Middle frontal gyrus (tissue), 1 donor: Measurements from ENCODE around the gene CHFR.
"Not testable (repeated sequence)": the region's sequence is repeated elsewhere in the genome, so short reads cannot be mapped to it uniquely, and the experiment has no call there.

Experiments
- DNase-seq: peaks from one replicate; pipeline ENCODE4 v3.0.0-alpha.2; 2015; ENCODE audit warnings: low spot score; ENCODE audit errors: extremely low spot score

CHFR gene, protein sequence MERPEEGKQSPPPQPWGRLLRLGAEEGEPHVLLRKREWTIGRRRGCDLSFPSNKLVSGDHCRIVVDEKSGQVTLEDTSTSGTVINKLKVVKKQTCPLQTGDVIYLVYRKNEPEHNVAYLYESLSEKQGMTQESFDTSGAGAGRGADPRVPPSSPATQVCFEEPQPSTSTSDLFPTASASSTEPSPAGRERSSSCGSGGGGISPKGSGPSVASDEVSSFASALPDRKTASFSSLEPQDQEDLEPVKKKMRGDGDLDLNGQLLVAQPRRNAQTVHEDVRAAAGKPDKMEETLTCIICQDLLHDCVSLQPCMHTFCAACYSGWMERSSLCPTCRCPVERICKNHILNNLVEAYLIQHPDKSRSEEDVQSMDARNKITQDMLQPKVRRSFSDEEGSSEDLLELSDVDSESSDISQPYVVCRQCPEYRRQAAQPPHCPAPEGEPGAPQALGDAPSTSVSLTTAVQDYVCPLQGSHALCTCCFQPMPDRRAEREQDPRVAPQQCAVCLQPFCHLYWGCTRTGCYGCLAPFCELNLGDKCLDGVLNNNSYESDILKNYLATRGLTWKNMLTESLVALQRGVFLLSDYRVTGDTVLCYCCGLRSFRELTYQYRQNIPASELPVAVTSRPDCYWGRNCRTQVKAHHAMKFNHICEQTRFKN

DNA sequence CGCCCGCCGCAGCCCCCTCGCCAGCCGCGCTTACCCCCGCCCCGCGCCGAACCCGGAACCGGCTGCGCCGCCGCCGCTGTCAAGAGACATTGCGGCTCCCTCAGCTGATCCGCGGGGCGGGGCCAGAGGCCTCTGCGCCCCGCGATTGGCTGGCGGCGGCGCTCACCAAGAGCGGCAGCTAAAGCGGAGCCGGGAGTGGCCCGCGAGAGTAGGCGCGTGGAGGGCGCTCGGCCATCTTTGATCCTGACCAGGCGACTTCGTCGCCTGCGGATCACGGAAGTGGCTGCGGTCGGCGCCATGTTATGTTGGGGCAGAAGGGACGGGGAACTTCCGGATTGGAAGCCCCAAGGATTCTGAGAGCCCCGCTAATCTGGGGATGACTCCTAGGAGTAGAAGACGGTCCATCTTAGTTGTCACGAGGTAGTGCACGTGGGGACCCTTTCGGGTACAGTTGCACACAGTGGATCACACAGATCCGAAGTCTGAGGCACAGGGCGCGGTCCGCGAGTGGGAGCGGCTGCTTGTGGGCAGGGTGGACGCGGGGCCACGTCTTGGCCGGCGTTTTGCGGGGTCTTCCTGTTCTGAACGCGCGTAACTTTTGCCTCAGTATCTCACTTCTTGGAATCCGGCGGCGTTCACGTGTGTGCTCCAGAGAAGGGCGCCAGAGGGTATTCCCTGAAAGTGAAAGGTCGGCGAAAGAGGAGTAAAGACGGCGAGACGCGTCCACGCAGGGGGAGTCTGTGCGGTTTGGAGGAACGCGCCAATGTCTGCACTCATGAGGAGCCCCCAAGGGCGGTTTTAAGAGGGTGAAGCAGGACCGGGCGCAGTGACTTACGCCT is at the start of gene CHFR:
TSS of gene CHFR (minus strand) at position 93 of the 839 bp plus-strand sequence. CDS start 277 bp downstream, outside the sequence.
- peak; percentile 98 for DNase-seq

DNA sequence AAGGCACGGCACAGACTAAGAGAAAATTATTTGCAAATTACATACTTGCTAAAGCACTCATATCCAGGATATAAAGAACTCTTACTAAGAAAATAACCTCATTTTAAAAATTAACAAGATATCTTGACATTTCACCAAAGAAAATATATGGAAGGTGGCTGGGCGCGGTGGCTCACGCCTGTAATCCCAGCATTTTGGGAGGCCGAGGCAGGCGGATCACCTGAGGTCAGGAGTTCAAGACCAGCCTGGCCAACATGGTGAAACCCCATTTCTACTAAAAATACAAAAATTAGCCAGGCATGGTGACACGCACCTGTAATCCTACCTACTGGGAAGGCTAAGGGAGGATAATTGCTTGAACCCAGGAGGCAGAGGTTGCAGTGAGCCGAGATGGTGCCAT is 49.5 kb upstream of the CHFR start:
- not testable (repeated sequence) for DNase-seq

DNA sequence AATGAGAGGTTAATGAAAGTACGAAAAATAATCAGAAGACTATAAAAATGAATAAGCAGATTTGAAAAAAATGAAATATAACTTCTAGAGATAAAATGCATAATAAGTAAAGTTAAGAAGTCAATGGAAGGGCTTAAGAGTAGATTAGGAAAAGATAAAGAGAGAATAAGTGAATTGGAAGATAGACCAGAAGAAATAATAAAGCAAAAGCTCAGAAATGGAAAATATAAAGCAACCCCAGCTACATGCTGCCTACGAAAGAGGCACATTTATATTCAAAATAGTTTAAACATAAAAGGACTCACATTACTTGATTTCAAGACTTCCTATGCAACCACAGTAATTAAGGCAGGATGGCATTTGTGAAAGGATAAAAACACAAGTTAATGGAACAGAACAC is 48.8 kb upstream of the CHFR start:
- no peak for DNase-seq

DNA sequence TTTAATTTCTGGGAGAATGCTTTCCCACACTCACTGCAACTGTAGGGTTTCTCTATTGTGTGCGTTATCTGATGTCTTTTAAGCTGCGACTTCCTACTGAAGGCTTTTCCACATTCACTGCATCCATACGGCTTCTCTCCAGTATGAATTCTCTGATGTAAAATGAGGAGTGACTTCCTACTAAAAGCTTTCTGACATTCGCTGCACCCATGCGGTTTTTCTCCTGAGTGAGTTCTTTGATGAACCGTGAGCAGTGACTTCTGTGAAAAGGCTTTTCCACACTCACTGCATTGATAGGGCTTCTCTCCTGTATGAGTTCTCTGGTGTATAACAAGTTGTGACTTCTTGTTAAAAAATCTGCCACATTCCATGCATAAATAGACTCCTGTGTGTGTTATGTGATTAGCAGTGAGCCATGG is 39.0 kb upstream of the CHFR start:
- no peak for DNase-seq

DNA sequence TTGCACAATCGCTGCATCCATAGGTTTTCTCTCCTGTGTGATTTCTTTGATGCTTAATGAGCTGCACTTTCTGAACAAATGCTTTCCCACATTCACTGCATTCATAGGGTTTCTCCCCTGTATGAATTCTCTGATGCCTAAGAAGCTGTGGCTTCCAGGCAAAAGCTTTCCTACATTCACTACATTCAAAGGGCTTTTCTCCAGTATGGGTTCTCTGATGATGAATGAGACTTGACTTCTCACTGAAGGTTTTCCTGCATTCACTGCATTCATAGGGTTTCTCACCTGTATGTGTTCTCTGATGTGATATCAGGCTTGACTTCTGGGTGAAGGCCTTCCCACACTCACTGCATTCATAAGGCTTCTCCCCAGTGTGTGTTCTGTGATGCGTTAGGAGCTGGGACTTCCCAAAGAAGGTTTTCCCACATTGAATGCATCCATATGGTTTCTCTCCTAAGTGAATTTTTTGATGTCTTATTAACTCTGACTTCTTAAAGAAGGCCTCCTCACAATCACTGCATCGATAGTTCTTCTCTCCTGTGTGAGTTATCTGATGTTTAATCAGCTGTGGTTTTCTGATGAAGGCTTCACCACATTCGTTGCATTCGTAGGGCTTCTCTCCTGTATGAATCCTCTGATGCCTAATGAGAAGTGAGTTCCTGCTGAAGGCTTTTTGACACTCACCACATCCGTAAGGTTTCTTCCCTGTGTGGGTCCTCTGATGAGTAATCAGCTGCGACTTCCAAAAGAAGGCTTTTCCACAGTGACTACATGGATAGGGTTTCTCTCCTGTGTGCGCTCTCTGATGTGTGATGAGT is 38.4 kb upstream of the CHFR start:
- DNase-seq = no peak

DNA sequence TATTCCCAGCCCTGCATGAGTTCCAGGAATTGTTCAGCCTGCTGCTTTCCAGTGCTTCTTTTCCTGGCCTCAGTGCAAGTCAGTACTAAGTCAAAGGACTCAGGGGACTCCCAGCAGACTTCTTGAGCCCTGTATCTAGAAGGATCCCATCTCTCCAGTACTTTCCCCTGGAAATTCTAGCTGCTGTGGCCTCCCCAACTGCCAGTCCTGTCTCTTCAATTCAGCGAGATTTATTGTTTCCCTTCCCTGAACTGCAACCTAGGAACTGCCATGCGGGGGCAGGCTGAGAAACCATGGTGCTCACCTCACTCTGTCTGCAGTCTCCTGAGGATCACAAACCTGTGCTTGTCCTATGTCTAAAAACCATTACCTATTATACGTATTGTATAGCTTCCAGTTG is 37.0 kb upstream of the CHFR start:
- DNase-seq = no peak

DNA sequence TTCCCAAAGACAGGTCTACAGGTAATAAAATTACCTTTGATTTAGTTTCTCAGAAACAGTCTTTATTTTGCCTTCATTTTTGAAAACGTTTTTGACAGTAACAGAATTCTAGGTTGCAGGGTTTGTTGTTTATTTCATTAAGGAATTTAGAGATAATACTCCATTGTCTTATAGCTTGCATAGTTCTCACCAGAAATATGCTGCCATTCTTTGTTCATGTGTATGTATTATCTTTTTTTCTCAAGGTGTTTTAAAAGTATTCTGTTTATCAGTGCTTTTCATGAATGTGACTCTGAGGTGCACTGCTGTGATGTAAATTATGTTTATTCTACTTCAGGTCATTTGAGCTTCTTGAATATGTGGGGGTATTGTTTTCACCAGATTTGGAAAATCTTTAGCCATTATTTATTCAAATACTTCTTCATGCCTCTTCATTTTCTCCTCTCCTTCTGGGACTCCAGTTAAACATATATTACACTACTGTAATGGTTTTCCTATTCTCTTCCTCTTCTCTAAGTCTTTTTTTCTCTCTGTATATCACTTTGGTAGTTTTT is 36.0 kb upstream of the CHFR start:
- DNase-seq = no peak

DNA sequence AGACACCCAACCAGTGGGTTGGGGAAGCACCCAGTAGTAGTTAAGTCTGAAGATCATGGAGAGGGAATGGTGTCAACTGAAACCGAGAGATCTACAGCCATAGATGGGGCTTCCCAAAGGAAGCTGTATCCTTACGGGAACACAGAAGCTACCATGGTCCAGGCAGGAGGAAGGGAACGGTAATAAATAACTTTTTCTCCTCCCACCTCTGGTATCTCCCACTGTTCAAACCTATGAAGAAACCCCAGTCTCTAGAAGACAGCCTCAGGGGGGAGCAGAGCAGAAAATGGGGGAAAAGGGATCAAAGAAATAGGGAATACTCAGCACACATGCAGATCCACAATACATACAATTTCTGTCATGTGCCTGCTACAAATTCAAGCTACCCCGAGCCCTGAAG is 35.3 kb upstream of the CHFR start:
- DNase-seq = no peak

DNA sequence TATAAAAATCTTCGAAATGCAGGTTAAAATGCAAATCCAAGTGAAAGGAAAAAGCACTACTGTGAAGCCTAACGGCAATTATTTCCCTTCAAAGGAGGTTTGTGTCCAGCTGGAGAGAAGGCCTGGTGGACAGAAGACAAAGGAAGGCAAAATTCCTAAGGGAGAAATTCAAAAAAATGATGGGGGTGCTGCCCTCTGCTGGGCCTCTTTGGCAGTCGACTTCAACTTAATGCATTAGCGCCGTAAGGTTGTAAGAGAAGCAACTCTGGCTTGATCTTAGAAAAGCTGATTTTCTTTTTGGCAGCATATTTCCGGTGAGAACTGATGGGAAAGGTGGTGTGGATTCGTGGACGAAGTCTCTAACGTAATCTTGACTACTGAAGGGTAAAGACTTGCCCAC is 34.3 kb upstream of the CHFR start:
- DNase-seq = no peak

DNA sequence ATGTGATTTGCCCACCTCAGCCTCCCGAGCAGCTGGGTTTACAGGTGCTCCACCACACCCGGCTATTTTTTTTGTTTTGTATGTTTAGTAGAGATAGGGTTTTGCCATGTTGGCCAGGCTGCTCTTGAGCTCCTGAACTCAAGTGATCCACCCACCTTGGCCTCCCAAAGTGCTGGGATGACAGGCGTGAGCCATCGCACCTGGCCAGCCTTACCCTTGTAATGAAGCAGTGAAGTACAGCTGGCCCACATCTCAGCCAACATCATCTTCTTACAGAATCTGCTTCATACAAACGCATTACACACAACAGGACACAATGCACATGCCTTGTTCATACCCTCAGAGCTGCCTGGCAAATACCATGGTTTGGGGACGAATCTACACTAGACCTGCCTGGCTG is 31.3 kb upstream of the CHFR start:
- DNase-seq = no peak

DNA sequence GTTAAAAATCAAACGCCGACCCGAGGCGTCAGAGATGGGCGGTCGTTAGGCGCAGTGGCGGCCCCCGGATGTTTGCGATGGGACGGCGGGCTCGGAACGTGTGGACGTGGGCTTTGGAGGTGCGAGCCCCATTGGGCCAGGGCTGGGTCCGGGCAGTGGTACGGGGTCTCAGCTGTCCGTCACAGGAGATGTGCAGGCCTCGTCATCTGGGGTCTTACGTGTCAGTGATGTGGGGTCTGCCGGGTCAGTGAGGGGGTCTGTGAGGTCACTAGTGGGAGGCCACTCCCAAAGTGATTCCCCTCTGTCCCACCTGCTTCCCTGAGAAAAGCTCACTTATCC is 21.6 kb upstream of the CHFR start:
- DNase-seq = no peak

DNA sequence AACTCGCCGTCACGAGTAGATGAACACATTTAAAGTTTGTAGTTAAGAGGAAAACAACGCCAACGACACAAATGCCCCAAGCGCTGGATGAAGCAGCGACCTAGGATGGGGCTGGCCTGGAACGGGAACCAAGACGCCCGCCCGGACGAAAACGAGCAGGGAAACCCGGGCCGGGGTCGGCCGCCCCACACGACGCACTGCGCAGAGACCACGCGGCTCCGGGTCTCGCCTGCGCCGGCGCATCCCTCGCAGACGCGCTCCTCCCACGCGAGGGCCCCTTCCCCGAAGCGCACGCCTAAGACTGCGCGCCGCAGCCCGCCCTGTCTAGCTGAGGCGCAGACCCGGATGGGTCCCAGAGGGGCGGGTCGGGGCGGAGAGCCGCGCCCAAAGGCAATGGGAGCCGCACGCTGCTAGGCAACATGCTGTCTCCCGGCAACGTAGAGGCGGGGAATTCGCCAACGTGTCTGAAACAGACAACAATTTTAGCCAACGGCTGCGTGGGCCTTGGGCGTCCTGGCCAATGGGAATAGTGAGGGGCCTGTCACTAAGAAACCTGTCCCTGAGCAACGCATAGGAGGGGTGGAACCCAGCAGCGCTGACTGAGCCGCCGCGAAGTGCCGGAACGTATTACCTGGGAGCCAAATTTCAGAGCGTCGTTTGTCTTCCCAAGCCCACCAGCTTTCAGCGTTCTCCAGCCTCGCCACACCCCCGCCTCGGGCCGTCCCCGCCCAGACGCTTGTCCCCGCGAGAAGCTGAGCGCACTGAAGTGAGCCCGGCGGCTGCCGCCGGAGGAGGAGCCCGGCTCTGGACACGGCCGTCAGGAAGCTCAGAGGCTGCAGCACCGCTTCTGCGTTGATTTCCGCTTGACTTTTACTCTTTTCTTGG is 21.0 kb upstream of the CHFR start:
- DNase-seq = peak; percentile 96

DNA sequence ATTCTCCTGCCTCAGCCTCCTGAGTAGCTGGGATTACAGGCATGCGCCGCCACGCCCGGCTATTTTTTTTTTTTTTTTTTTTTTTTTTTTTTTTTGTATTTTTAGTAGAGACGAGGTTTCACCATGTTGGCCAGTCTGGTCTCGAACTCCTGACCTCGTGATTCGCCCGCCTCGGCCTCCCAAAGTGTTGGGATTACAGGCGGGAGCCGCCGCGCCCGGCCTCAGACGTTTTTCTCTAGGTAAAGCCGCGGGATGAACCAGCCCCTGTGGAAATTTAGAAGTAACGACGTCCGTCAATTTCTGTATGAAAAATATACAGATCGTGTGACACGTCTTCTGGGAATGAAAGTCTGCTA is 20.4 kb upstream of the CHFR start:
- not testable (repeated sequence) for DNase-seq

DNA sequence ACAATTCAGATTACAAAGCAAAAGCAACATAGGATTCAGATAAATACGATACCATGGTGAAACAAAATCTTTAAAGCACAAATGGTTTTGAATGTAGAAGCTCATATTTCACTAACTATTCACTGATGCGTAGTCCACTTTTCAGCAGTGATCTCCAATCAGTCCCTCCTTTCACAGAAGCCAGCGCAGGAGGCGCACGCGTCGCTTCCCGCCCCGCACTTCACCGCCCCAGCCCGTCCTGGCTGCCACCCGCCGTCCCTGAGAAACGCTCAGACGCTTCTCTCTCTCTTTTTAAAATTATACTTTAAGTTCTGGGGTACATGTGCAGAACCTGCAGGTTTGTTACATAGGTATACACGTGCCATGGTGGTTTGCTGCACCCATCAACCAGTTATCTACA is 19.8 kb upstream of the CHFR start:
- no peak for DNase-seq

DNA sequence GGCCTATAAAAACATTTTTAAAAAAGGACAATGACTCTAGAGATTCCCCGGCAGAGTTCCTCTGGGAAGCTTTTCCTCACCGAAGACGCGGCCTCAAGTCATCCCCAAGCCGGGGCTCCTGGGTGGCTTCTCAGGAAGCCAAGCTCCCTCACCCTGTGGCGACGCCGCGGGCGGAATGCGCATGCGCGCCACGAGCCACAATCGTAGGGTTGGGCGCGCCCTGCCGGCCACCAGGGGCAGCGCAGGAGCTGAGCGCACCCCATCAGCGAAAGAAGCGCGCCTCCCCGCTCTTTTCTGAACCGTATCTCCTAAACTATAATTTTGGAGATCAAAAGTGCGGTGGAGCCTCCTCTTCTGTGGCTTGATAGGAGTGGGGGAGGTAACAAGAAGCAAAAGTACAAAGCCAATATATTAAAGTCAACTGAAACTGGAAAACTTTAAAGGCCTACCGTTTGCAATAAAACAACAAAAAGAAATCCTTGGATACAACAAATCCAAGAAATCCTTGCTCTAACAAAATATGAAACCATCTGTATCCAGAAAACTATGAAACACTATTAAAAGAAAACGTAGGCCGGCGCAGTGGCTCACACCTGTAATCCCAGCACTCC is 17.4 kb upstream of the CHFR start:
- peak; percentile 17 for DNase-seq

DNA sequence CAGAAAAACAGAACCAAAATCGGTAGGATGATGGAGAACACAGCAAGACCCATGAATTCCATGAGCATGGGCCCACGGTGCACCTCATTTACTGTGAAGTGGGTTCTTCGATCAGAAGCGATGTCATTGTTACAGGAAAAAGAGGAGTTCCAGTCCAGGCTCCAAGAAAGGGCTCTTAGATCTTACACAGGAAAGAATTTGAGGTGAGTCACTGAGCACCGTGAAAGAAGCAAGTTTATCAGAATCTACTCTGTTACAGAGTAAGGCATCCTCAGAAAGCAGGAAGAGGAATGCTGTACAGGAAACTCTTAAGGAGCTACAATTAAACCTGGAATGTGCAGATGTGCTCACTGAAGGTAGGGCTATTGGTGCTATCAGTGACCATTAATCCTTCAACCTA is 11.6 kb upstream of the CHFR start:
- no peak for DNase-seq

DNA sequence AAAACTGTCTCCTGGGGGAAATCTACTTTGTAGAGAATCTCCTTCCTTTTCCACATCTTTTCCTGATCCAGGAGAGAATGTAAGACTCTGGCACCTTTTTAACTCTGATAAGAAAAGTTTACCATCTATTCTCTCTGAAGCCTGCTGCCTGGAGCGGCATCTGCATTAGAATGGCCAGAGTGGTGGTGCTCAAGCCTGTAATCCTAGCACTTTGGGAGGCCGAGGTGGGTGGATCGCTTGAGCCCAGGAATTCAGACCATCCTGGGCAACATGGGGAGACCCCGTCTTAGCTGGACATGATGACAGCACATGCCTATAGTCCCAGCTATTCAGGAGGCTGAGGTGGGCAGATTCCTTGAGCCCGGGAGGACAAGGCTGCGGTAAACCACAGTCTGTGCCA is 1.4 kb upstream of the CHFR start:
- DNase-seq = no peak

DNA sequence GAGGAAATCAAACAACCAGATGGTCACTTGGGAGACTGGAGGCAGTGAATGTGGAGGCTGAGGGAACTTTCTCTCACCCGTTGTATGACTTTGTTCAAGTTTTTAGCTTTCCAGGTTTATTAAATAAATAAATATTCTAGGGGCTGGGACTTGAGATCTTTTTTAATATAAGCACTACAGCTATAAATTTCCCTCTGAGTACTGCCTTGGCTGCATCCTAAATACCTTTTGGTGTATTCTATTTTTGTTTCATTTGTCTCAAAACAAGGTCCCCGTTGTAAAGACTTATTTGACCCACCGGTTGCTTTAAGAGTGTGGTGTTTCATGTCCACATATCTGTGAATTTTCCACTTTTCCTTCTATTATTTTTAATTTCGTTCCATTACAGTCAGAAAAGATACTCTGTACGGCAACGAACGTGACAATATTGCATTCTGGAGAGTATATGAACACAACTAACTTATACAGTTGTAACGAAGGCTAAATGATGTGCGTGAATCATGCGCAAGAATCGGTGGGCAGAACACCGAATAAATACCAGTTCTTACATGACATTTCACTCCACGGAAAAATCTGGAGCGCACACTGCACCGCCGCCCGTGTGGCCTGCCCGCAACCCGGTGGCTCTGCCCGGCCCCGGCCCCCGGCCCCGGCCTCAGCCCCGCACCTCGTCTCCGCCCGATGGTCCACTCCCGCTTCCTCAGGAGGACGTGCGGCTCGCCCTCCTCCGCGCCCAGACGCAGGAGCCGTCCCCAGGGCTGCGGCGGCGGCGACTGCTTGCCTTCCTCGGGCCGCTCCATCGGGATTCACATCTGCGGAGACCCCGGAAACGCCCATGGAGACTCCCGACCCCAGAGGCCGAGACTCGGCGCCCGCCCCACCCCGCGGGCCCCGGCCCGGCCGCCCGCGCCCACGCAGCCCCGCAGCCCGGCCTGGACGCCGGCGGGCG is 602 bp downstream of the CHFR start:
- no peak for DNase-seq

DNA sequence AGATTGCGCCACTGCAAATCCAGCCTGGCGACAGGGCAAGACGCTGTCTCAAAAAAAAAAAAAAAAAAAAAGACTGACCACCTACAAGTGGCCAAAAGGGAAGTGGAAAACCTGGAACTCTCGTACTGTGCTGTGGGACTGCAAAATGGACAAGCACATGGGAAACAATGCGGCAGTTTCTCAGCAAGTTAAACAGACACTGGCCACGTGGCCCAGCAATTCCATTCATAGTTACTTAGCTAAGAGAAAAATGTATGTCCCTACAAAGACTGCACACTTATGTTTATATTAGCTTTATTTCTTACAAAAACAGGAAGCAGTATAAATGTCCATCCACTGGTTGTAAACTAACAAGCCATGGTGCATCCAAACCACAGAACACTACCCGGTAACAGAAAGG is 5.6 kb downstream of the CHFR start:
- no peak for DNase-seq
